Liver (tissue), 9 donors: ENCODE results near the gene CBX4. TPM values are rescaled to one million over a fixed set of nuclear protein-coding genes. Genes with fewer than 3 reads are reported as not detected.

Experiments
- DNase-seq: peaks from one replicate; pipeline ENCODE4 v3.0.0-alpha.2; 2017; ENCODE audit warnings: low spot score
- H3K27ac ChIP-seq, 2 donors: one replicate each; pipeline ENCODE4 v1.7.0; 2013; ENCODE audit warnings: inconsistent platforms in 2 of 2, low read length in 2 of 2, control low read depth in 1 of 2, low read depth in 1 of 2, mild to moderate bottlenecking in 1 of 2
- H3K27me3 ChIP-seq, 4 donors: one replicate each; pipeline versions ENCODE4 v1.6.1 to v1.7.0; 2013; ENCODE audit warnings: low read length in 3 of 4, inconsistent platforms in 1 of 4, mild to moderate bottlenecking in 1 of 4, moderate library complexity in 1 of 4; ENCODE audit not compliant: control insufficient read depth in 4 of 4, insufficient read depth in 4 of 4
- H3K36me3 ChIP-seq, 4 donors: one replicate each; pipeline versions ENCODE4 v1.6.1 to v1.7.0; 2013; ENCODE audit warnings: low read length in 3 of 4, mild to moderate bottlenecking in 3 of 4, low read depth in 1 of 4, moderate library complexity in 1 of 4; ENCODE audit not compliant: control insufficient read depth in 4 of 4, insufficient read depth in 3 of 4
- H3K4me1 ChIP-seq, 4 donors: one replicate each; pipeline versions ENCODE4 v1.6.1 to v1.7.0; 2013; ENCODE audit warnings: low read length in 3 of 4, mild to moderate bottlenecking in 3 of 4, moderate library complexity in 1 of 4; ENCODE audit not compliant: control insufficient read depth in 4 of 4, insufficient read depth in 4 of 4
- H3K4me3 ChIP-seq, 3 donors: one replicate each; pipeline versions ENCODE4 v1.6.1 to v1.7.0; 2013; ENCODE audit warnings: low read length in 3 of 3, control low read depth in 1 of 3, low read depth in 1 of 3, mild to moderate bottlenecking in 1 of 3
- H3K9ac ChIP-seq, 2 donors: one replicate each; pipeline ENCODE4 v1.7.0; 2013; ENCODE audit warnings: low read length in 2 of 2, mild to moderate bottlenecking in 2 of 2, moderate library complexity in 2 of 2, control low read depth in 1 of 2, low read depth in 1 of 2
- H3K9me3 ChIP-seq, 4 donors: one replicate each; pipeline versions ENCODE4 v1.6.1 to v1.7.0; 2013; ENCODE audit warnings: low read length in 3 of 4; ENCODE audit not compliant: control insufficient read depth in 4 of 4
- EGR1 ChIP-seq, 2 donors: IDR thresholded peaks; 2 replicates each; pipeline ENCODE4 v1.6.1; 2016 to 2018; ENCODE audit warnings: antibody characterized with exemption in 2 of 2, low read depth in 2 of 2
- FOXA1 ChIP-seq: IDR thresholded peaks from 2 replicates; pipeline ENCODE4 v1.6.1; 2016; ENCODE audit warnings: antibody characterized with exemption
- FOXA2 ChIP-seq: IDR thresholded peaks from 2 replicates; pipeline ENCODE4 v1.6.1; 2016; ENCODE audit warnings: antibody characterized with exemption
- GABPA ChIP-seq, 2 donors: IDR thresholded peaks in 1 of 2; conservative IDR thresholded peaks in 1 of 2; 2 replicates each; pipeline ENCODE4 v1.6.1; 2016; ENCODE audit warnings: antibody characterized with exemption in 2 of 2, mild to moderate bottlenecking in 1 of 2, moderate library complexity in 1 of 2
- HNF4A ChIP-seq, 2 donors: conservative IDR thresholded peaks; 2 replicates each; pipeline ENCODE4 v1.6.1; 2016; ENCODE audit warnings: antibody characterized with exemption in 2 of 2, mild to moderate bottlenecking in 2 of 2
- HNF4G ChIP-seq: IDR thresholded peaks from 2 replicates; pipeline ENCODE4 v1.6.1; 2016; ENCODE audit warnings: antibody characterized with exemption
- NR2F2 ChIP-seq: IDR thresholded peaks from 2 replicates; pipeline ENCODE4 v1.6.1; 2016; ENCODE audit warnings: antibody characterized with exemption
- RAD21 ChIP-seq, 2 donors: IDR thresholded peaks; 2 replicates each; pipeline ENCODE4 v1.6.1; 2016; ENCODE audit warnings: antibody characterized with exemption in 2 of 2, mild to moderate bottlenecking in 2 of 2
- WGBS: extraction: QIAGEN DNeasy Blood & Tissue Kit; methylation state at CpG from one replicate; pipeline ENCODE4 v1.1.7; 2013; 5-methylcytosine and 5-hydroxymethylcytosine counted together
- polyA plus RNA-seq, 2 donors: library from polyadenylated mRNA; stranded (reverse) in 1 of 2; unstranded in 1 of 2; fragments of 200-250 nt in 1 of 2; fragments of >200 nt in 1 of 2; fragmentation: Nextera tagmentation in 1 of 2; extraction: Ambion mirVana in 1 of 2; gene quantifications; one replicate each; pipeline versions ENCODE4 v1.2.1 to v1.2.3, GENCODE V29; 2013 to 2015
- total RNA-seq, 2 donors: library from RNA; depleted of rRNA; stranded (reverse); fragments of >200 nt; gene quantifications; one replicate each; pipeline ENCODE4 v1.2.3, GENCODE V29; 2014
- TF ChIP-seq, protein P1 (sequence below): IDR thresholded peaks from 2 replicates; pipeline ENCODE4 v1.6.1; 2016; ENCODE audit warnings: antibody characterized with exemption
- TF ChIP-seq, protein P2 (sequence below): fragments of 150-350 bp; IDR thresholded peaks from 2 replicates; pipeline ENCODE4 v1.5.1; 2017; ENCODE audit warnings: improper control_type of control experiment, low read depth, low read length; ENCODE audit not compliant: missing input control
- TF ChIP-seq, protein P3 (sequence below): IDR thresholded peaks from 2 replicates; pipeline ENCODE4 v1.6.1; 2016; ENCODE audit warnings: antibody characterized with exemption
- TF ChIP-seq, protein P4 (sequence below): IDR thresholded peaks from 2 replicates; pipeline ENCODE4 v1.6.1; 2016; ENCODE audit warnings: antibody characterized with exemption, mild to moderate bottlenecking
- donor health status: healthy.
- donor health status: healthy.
- donor health status: healthy.
- donor health status: healthy.
- donor health status: healthy.

The CBX4 gene
- total and polyA plus RNA-seq, 4 donors, result 4.8 to 8.9 (median 6.3) TPM

DNA sequence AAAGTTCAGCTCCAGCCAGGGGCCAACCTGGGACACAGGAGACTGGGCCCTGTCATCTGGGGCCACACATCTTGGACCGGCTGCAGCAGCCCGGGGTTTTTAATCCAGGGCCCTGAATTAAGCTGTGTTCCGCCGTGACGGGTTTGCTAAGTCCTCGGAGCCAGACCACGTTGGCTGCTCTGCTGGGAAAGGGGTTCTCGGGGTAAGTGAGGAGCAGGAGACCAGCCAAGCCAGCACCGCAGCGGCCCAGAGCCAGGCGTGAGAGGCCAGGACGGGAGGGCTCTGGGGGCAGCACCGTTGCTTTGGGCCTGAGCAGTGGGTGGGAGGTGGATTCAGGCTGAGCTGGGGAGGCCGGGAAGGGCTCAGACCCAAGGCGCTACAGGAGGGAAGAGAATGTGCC, 31.3 kb upstream of the CBX4 start:
- DNase-seq, result no peak
- TF ChIP-seq, protein P1, sequence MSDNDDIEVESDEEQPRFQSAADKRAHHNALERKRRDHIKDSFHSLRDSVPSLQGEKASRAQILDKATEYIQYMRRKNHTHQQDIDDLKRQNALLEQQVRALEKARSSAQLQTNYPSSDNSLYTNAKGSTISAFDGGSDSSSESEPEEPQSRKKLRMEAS, result no peak
- TF ChIP-seq RAD21 (IDR thresholded peaks at IDR 0.05) (no peak), FOXA1 (no peak), GABPA (IDR thresholded peaks at IDR 0.05 in 1 of 2, conservative IDR thresholded peaks at IDR 0.05 in 1 of 2) (no peak), HNF4G (no peak), EGR1 (IDR thresholded peaks at IDR 0.05; ENCODE audit: low read depth in 2 of 2) (no peak)
- TF ChIP-seq, protein P2, sequence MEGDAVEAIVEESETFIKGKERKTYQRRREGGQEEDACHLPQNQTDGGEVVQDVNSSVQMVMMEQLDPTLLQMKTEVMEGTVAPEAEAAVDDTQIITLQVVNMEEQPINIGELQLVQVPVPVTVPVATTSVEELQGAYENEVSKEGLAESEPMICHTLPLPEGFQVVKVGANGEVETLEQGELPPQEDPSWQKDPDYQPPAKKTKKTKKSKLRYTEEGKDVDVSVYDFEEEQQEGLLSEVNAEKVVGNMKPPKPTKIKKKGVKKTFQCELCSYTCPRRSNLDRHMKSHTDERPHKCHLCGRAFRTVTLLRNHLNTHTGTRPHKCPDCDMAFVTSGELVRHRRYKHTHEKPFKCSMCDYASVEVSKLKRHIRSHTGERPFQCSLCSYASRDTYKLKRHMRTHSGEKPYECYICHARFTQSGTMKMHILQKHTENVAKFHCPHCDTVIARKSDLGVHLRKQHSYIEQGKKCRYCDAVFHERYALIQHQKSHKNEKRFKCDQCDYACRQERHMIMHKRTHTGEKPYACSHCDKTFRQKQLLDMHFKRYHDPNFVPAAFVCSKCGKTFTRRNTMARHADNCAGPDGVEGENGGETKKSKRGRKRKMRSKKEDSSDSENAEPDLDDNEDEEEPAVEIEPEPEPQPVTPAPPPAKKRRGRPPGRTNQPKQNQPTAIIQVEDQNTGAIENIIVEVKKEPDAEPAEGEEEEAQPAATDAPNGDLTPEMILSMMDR, result no peak
- Histone ChIP-seq H3K4me1 (no peaks in the 10 kb centered on the region), H3K36me3 (no peaks in the 10 kb centered on the region), H3K4me3 (no peak overlapping the region), H3K27me3 (no peaks in the 10 kb centered on the region), H3K9me3 (no peaks in the 10 kb centered on the region), H3K9ac (no peak overlapping the region), H3K27ac (no peak overlapping the region)
- 96% methylated on average over 15 of the region's 15 CpGs for WGBS

DNA sequence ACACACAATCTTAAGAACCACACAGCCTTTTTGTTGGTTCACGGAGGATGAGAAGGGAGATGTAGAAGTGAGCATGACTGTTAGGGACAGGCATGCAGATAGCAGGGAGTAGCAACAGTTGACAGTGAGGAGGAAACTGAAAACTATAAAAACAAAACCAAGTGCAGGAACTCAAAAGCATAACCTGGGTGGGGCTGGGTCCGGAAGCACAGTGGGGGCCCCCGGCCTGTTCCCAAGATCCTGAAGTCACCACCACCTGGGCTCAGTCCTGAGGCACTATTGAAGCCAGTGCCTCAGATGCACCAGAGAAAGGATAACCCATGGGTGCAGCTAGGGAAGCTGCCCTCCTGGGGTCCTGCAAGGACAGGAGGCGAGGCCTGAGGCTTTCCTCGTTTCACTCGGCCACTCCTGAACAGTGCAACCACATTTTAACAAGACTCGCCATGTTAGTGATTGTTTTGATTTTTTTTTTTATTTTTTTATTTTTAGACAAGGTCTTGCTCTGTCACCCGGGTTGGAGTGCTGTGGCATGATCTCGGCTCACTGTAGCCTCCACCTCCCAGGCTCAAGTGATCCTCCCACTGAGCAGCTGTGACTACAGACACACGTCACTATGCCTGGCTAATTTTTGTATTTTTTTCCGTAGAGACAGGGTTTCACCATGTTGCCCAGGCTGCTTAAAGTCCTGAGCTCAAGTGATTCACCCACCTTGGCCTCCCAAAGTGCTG, 27.7 kb upstream of the CBX4 start:
- no peak for TF ChIP-seq GABPA (IDR thresholded peaks at IDR 0.05 in 1 of 2, conservative IDR thresholded peaks at IDR 0.05 in 1 of 2)
- TF ChIP-seq HNF4A (conservative IDR thresholded peaks at IDR 0.05), result no peak
- TF ChIP-seq, protein P3, sequence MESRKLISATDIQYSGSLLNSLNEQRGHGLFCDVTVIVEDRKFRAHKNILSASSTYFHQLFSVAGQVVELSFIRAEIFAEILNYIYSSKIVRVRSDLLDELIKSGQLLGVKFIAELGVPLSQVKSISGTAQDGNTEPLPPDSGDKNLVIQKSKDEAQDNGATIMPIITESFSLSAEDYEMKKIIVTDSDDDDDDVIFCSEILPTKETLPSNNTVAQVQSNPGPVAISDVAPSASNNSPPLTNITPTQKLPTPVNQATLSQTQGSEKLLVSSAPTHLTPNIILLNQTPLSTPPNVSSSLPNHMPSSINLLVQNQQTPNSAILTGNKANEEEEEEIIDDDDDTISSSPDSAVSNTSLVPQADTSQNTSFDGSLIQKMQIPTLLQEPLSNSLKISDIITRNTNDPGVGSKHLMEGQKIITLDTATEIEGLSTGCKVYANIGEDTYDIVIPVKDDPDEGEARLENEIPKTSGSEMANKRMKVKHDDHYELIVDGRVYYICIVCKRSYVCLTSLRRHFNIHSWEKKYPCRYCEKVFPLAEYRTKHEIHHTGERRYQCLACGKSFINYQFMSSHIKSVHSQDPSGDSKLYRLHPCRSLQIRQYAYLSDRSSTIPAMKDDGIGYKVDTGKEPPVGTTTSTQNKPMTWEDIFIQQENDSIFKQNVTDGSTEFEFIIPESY, result no peak
- no peak for TF ChIP-seq EGR1 (IDR thresholded peaks at IDR 0.05; ENCODE audit: low read depth in 2 of 2)
- Histone ChIP-seq H3K4me1 (peaks cover 0 to under 1% (median 0%) of the 10 kb centered on the region in 4 donors), H3K27ac (no peak overlapping the region), H3K27me3 (no peaks in the 10 kb centered on the region), H3K9me3 (no peaks in the 10 kb centered on the region), H3K36me3 (no peaks in the 10 kb centered on the region), H3K9ac (no peak overlapping the region), H3K4me3 (no peak overlapping the region)
- 84% methylated on average over 11 of the region's 11 CpGs for WGBS
- DNase-seq, result no peak

DNA sequence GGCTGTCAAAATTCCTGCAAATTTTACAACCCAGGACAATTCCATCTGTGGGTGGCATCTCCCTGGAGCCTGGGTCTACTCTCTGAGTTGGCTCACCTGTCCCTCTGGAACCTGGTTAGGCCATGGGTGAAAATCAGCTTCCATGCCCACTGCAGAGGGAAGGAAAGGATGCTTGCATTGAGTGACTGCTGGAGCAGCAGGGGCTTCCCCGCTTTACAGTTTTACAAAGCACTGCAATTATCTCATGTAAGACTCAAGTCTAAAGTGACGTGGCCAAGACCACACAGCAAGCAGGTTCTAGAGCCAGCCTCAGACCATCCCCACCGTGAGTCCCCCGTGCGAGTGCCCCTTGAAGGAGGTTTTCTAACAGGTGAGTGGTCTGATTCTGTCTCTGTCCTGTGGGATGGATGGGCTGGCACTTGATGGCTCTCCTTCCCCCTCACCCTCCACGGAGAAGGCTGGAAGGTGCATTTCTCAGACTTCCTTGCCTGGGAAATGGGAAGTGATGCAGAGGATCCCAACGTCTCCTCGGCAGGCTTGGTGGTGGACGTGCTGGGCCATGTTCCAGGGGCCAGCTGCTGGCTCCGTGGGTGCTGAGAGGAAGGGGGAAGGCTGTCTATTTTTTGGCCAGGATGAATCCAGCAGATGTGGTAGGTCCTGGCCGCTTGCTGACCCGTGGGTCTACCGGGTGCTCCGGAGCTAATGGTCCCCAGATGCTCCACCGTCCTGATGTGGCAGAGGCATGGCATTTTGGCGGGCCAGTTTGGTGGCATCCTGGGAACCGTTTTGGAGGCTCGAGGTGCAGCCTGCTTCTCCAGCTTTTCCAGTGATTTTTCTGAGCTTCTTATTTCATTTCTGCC, 26.3 kb upstream of the CBX4 start:
- Histone ChIP-seq H3K27me3 (no peaks in the 10 kb centered on the region), H3K9me3 (no peaks in the 10 kb centered on the region), H3K36me3 (no peaks in the 10 kb centered on the region), H3K4me1 (peaks cover 0 to 4% (median 0%) of the 10 kb centered on the region in 4 donors), H3K4me3 (no peak overlapping the region), H3K9ac (no peak overlapping the region), H3K27ac (no peak overlapping the region)
- WGBS, result 78% methylated on average over 18 of the region's 18 CpGs
- no peak for DNase-seq
- TF ChIP-seq NR2F2 (no peak), RAD21 (IDR thresholded peaks at IDR 0.05) (no peak), FOXA2 (no peak)
- TF ChIP-seq, protein P3, result no peak
- TF ChIP-seq, protein P4, sequence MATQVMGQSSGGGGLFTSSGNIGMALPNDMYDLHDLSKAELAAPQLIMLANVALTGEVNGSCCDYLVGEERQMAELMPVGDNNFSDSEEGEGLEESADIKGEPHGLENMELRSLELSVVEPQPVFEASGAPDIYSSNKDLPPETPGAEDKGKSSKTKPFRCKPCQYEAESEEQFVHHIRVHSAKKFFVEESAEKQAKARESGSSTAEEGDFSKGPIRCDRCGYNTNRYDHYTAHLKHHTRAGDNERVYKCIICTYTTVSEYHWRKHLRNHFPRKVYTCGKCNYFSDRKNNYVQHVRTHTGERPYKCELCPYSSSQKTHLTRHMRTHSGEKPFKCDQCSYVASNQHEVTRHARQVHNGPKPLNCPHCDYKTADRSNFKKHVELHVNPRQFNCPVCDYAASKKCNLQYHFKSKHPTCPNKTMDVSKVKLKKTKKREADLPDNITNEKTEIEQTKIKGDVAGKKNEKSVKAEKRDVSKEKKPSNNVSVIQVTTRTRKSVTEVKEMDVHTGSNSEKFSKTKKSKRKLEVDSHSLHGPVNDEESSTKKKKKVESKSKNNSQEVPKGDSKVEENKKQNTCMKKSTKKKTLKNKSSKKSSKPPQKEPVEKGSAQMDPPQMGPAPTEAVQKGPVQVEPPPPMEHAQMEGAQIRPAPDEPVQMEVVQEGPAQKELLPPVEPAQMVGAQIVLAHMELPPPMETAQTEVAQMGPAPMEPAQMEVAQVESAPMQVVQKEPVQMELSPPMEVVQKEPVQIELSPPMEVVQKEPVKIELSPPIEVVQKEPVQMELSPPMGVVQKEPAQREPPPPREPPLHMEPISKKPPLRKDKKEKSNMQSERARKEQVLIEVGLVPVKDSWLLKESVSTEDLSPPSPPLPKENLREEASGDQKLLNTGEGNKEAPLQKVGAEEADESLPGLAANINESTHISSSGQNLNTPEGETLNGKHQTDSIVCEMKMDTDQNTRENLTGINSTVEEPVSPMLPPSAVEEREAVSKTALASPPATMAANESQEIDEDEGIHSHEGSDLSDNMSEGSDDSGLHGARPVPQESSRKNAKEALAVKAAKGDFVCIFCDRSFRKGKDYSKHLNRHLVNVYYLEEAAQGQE, result no peak
